Liver (tissue), 9 donors: ENCODE data around the gene DET1. TPM values are rescaled to one million over a fixed set of nuclear protein-coding genes. Genes with fewer than 3 reads are reported as not detected.

Source experiments
- DNase-seq: peaks from one replicate; pipeline ENCODE4 v3.0.0-alpha.2; 2017; ENCODE audit warnings: low spot score
- H3K27ac ChIP-seq, 2 donors: one replicate each; pipeline ENCODE4 v1.7.0; 2013; ENCODE audit warnings: inconsistent platforms in 2 of 2, low read length in 2 of 2, control low read depth in 1 of 2, low read depth in 1 of 2, mild to moderate bottlenecking in 1 of 2
- H3K27me3 ChIP-seq, 4 donors: one replicate each; pipeline versions ENCODE4 v1.6.1 to v1.7.0; 2013; ENCODE audit warnings: low read length in 3 of 4, inconsistent platforms in 1 of 4, mild to moderate bottlenecking in 1 of 4, moderate library complexity in 1 of 4; ENCODE audit not compliant: control insufficient read depth in 4 of 4, insufficient read depth in 4 of 4
- H3K36me3 ChIP-seq, 4 donors: one replicate each; pipeline versions ENCODE4 v1.6.1 to v1.7.0; 2013; ENCODE audit warnings: low read length in 3 of 4, mild to moderate bottlenecking in 3 of 4, low read depth in 1 of 4, moderate library complexity in 1 of 4; ENCODE audit not compliant: control insufficient read depth in 4 of 4, insufficient read depth in 3 of 4
- H3K4me1 ChIP-seq, 4 donors: one replicate each; pipeline versions ENCODE4 v1.6.1 to v1.7.0; 2013; ENCODE audit warnings: low read length in 3 of 4, mild to moderate bottlenecking in 3 of 4, moderate library complexity in 1 of 4; ENCODE audit not compliant: control insufficient read depth in 4 of 4, insufficient read depth in 4 of 4
- H3K4me3 ChIP-seq, 3 donors: one replicate each; pipeline versions ENCODE4 v1.6.1 to v1.7.0; 2013; ENCODE audit warnings: low read length in 3 of 3, control low read depth in 1 of 3, low read depth in 1 of 3, mild to moderate bottlenecking in 1 of 3
- H3K9ac ChIP-seq, 2 donors: one replicate each; pipeline ENCODE4 v1.7.0; 2013; ENCODE audit warnings: low read length in 2 of 2, mild to moderate bottlenecking in 2 of 2, moderate library complexity in 2 of 2, control low read depth in 1 of 2, low read depth in 1 of 2
- H3K9me3 ChIP-seq, 4 donors: one replicate each; pipeline versions ENCODE4 v1.6.1 to v1.7.0; 2013; ENCODE audit warnings: low read length in 3 of 4; ENCODE audit not compliant: control insufficient read depth in 4 of 4
- ATF3 ChIP-seq: IDR thresholded peaks from 2 replicates; pipeline ENCODE4 v1.6.1; 2016; ENCODE audit warnings: antibody characterized with exemption
- EGR1 ChIP-seq, 2 donors: IDR thresholded peaks; 2 replicates each; pipeline ENCODE4 v1.6.1; 2016 to 2018; ENCODE audit warnings: antibody characterized with exemption in 2 of 2, low read depth in 2 of 2
- FOXA1 ChIP-seq: IDR thresholded peaks from 2 replicates; pipeline ENCODE4 v1.6.1; 2016; ENCODE audit warnings: antibody characterized with exemption
- FOXA2 ChIP-seq: IDR thresholded peaks from 2 replicates; pipeline ENCODE4 v1.6.1; 2016; ENCODE audit warnings: antibody characterized with exemption
- GABPA ChIP-seq, 2 donors: IDR thresholded peaks in 1 of 2; conservative IDR thresholded peaks in 1 of 2; 2 replicates each; pipeline ENCODE4 v1.6.1; 2016; ENCODE audit warnings: antibody characterized with exemption in 2 of 2, mild to moderate bottlenecking in 1 of 2, moderate library complexity in 1 of 2
- HNF4A ChIP-seq, 2 donors: conservative IDR thresholded peaks; 2 replicates each; pipeline ENCODE4 v1.6.1; 2016; ENCODE audit warnings: antibody characterized with exemption in 2 of 2, mild to moderate bottlenecking in 2 of 2
- HNF4G ChIP-seq: IDR thresholded peaks from 2 replicates; pipeline ENCODE4 v1.6.1; 2016; ENCODE audit warnings: antibody characterized with exemption
- JUND ChIP-seq, 2 donors: IDR thresholded peaks; 2 replicates each; pipeline ENCODE4 v1.6.1; 2016; ENCODE audit warnings: antibody characterized with exemption in 2 of 2
- MAX ChIP-seq: IDR thresholded peaks from 2 replicates; pipeline ENCODE4 v1.6.1; 2016; ENCODE audit warnings: antibody characterized with exemption
- NR2F2 ChIP-seq: IDR thresholded peaks from 2 replicates; pipeline ENCODE4 v1.6.1; 2016; ENCODE audit warnings: antibody characterized with exemption
- RAD21 ChIP-seq, 2 donors: IDR thresholded peaks; 2 replicates each; pipeline ENCODE4 v1.6.1; 2016; ENCODE audit warnings: antibody characterized with exemption in 2 of 2, mild to moderate bottlenecking in 2 of 2
- REST ChIP-seq: IDR thresholded peaks from 2 replicates; pipeline ENCODE4 v1.6.1; 2016; ENCODE audit warnings: antibody characterized with exemption, mild to moderate bottlenecking
- RXRA ChIP-seq, 2 donors: IDR thresholded peaks; 2 replicates each; pipeline ENCODE4 v1.6.1; 2017 to 2018; ENCODE audit warnings: antibody characterized with exemption in 2 of 2, mild to moderate bottlenecking in 1 of 2
- SP1 ChIP-seq: IDR thresholded peaks from 2 replicates; pipeline ENCODE4 v1.6.1; 2018; ENCODE audit warnings: antibody characterized with exemption, mild to moderate bottlenecking
- TAF1 ChIP-seq: conservative IDR thresholded peaks from 2 replicates; pipeline ENCODE4 v1.6.1; 2016; ENCODE audit warnings: antibody characterized with exemption, mild to moderate bottlenecking
- YY1 ChIP-seq: IDR thresholded peaks from 2 replicates; pipeline ENCODE4 v1.6.1; 2016; ENCODE audit warnings: antibody characterized with exemption, mild to moderate bottlenecking
- ZBTB33 ChIP-seq: IDR thresholded peaks from 2 replicates; pipeline ENCODE4 v1.6.1; 2016; ENCODE audit warnings: antibody characterized with exemption
- WGBS: extraction: QIAGEN DNeasy Blood & Tissue Kit; methylation state at CpG from one replicate; pipeline ENCODE4 v1.1.7; 2013; 5-methylcytosine and 5-hydroxymethylcytosine counted together
- polyA plus RNA-seq, 2 donors: library from polyadenylated mRNA; stranded (reverse) in 1 of 2; unstranded in 1 of 2; fragments of 200-250 nt in 1 of 2; fragments of >200 nt in 1 of 2; fragmentation: Nextera tagmentation in 1 of 2; extraction: Ambion mirVana in 1 of 2; gene quantifications; one replicate each; pipeline versions ENCODE4 v1.2.1 to v1.2.3, GENCODE V29; 2013 to 2015
- total RNA-seq, 2 donors: library from RNA; depleted of rRNA; stranded (reverse); fragments of >200 nt; gene quantifications; one replicate each; pipeline ENCODE4 v1.2.3, GENCODE V29; 2014
- TF ChIP-seq, protein P1 (sequence below): fragments of 150-350 bp; IDR thresholded peaks from 2 replicates; pipeline ENCODE4 v1.5.1; 2017; ENCODE audit warnings: improper control_type of control experiment, low read depth, low read length; ENCODE audit not compliant: missing input control
- donor health status: healthy.
- donor health status: healthy.
- donor health status: healthy.
- donor health status: healthy.
- donor health status: healthy.

The DET1 gene
- total and polyA plus RNA-seq, 4 donors = 1.3 to 5.4 (median 2.4) TPM

DNA sequence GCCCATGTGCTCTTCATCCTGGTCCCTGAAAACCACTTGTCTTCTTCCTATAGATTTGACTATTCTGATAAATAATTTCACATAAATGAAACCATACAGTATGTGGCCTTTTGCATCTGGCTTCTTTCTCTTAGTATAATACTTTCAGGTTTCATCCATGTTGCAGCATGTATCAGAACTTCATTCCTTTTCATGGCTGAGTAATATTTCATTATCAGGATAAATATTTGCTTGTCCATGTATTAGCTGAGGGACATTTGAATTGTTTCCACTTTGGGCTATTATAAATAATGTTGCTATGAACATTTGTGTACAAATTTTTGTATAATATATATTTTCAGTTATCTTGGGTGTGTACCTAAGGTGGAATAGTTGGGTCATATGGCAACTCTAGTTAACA, 44.9 kb upstream of the DET1 start:
- H3K27ac ChIP-seq = no peak overlapping the region
- DNase-seq = no peak
- TF ChIP-seq, protein P1, sequence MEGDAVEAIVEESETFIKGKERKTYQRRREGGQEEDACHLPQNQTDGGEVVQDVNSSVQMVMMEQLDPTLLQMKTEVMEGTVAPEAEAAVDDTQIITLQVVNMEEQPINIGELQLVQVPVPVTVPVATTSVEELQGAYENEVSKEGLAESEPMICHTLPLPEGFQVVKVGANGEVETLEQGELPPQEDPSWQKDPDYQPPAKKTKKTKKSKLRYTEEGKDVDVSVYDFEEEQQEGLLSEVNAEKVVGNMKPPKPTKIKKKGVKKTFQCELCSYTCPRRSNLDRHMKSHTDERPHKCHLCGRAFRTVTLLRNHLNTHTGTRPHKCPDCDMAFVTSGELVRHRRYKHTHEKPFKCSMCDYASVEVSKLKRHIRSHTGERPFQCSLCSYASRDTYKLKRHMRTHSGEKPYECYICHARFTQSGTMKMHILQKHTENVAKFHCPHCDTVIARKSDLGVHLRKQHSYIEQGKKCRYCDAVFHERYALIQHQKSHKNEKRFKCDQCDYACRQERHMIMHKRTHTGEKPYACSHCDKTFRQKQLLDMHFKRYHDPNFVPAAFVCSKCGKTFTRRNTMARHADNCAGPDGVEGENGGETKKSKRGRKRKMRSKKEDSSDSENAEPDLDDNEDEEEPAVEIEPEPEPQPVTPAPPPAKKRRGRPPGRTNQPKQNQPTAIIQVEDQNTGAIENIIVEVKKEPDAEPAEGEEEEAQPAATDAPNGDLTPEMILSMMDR = no peak
- TF ChIP-seq RAD21 (IDR thresholded peaks at IDR 0.05) (no peak), NR2F2 (no peak), HNF4A (conservative IDR thresholded peaks at IDR 0.05) (no peak), YY1 (no peak), ATF3 (no peak), TAF1 (no peak), SP1 (no peak), FOXA2 (no peak), HNF4G (no peak), FOXA1 (no peak), MAX (no peak)
- H3K4me1 ChIP-seq = no peaks in the 10 kb centered on the region
- no peak overlapping the region for H3K4me3 ChIP-seq
- no peak overlapping the region for H3K9ac ChIP-seq
- no peaks in the 10 kb centered on the region for H3K9me3 ChIP-seq
- no peaks in the 10 kb centered on the region for H3K27me3 ChIP-seq
- H3K36me3 ChIP-seq = no peaks in the 10 kb centered on the region

- no peaks in the 10 kb centered on the region for H3K9me3 ChIP-seq
- 80% methylated on average over 6 of the region's 6 CpGs for WGBS
- H3K27me3 ChIP-seq = no peaks in the 10 kb centered on the region
- no peak for DNase-seq
- TF ChIP-seq JUND (IDR thresholded peaks at IDR 0.05) (no peak), ATF3 (no peak), TAF1 (no peak), NR2F2 (no peak), HNF4A (conservative IDR thresholded peaks at IDR 0.05) (no peak), SP1 (no peak), EGR1 (IDR thresholded peaks at IDR 0.05; ENCODE audit: low read depth in 2 of 2) (no peak), GABPA (IDR thresholded peaks at IDR 0.05 in 1 of 2, conservative IDR thresholded peaks at IDR 0.05 in 1 of 2) (no peak), RAD21 (IDR thresholded peaks at IDR 0.05) (no peak), FOXA2 (no peak), REST (no peak), ZBTB33 (no peak), YY1 (no peak), MAX (no peak), HNF4G (no peak), RXRA (IDR thresholded peaks at IDR 0.05) (no peak), FOXA1 (no peak)
- TF ChIP-seq, protein P1 = no peak
- no peaks in the 10 kb centered on the region for H3K36me3 ChIP-seq
- H3K27ac ChIP-seq = no peak overlapping the region
- no peak overlapping the region for H3K4me3 ChIP-seq
- H3K9ac ChIP-seq = no peak overlapping the region
- no peaks in the 10 kb centered on the region for H3K4me1 ChIP-seq
Observed at GRCh38 chr15:88590759-88591158, 44.3 kb upstream of the DET1 start.
